Measurements from ENCODE around the gene EPHA2.

DNA sequence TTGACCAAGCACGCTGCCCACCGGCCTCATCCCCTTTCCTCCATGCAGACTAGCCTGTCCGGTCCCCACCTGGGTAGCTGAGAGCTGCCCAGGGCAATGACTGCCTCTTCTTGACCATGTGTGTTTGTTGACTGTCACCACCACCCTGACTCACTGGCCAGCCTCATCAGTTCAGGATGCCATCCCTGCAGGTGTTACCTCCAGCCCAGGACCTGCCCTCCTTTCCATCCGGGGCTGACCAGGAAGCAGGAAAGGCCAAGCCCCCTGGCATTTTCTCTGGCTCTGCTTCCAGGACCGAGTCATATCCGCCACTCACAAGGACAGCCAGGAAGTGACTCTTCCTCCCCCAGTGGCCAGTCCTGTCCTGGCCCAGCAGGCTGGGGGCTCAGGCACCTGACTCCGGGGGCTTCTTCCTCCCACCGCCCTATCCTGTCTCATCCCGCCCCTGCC is 17.1 kb downstream of the EPHA2 start:
- TF ChIP-seq, protein P1, sequence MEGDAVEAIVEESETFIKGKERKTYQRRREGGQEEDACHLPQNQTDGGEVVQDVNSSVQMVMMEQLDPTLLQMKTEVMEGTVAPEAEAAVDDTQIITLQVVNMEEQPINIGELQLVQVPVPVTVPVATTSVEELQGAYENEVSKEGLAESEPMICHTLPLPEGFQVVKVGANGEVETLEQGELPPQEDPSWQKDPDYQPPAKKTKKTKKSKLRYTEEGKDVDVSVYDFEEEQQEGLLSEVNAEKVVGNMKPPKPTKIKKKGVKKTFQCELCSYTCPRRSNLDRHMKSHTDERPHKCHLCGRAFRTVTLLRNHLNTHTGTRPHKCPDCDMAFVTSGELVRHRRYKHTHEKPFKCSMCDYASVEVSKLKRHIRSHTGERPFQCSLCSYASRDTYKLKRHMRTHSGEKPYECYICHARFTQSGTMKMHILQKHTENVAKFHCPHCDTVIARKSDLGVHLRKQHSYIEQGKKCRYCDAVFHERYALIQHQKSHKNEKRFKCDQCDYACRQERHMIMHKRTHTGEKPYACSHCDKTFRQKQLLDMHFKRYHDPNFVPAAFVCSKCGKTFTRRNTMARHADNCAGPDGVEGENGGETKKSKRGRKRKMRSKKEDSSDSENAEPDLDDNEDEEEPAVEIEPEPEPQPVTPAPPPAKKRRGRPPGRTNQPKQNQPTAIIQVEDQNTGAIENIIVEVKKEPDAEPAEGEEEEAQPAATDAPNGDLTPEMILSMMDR (IDR thresholded peaks at IDR 0.05) = no peak
- no peak for TF ChIP-seq POLR2A (IDR thresholded peaks at IDR 0.05)

Measured in body of pancreas (tissue), 4 donors.